ENCODE data around the gene TFCP2L1.
"Not testable (repeated sequence)": the region's sequence is repeated elsewhere in the genome, so short reads cannot be mapped to it uniquely, and the experiment has no call there.

DNA sequence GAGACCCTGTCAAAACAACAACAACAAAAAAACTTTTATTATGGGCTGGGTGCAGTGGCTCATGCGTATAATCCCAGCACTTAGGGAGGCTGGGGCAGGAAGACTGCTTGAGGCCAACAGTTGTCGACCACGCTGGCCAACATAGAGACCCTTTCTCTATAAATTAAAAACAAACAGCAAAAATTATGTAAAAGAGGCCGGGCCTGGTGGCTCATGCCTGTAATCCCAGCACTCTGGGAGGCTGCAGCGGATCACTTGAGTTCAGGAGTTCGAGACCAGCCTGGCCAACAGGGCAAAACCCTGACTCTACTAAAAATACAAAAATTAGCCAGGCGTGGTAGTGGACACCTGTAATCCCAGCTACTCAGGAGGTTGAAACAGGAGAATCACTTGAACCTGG lies 15.6 kb downstream of the TFCP2L1 start:
- TF ChIP-seq, protein P1, sequence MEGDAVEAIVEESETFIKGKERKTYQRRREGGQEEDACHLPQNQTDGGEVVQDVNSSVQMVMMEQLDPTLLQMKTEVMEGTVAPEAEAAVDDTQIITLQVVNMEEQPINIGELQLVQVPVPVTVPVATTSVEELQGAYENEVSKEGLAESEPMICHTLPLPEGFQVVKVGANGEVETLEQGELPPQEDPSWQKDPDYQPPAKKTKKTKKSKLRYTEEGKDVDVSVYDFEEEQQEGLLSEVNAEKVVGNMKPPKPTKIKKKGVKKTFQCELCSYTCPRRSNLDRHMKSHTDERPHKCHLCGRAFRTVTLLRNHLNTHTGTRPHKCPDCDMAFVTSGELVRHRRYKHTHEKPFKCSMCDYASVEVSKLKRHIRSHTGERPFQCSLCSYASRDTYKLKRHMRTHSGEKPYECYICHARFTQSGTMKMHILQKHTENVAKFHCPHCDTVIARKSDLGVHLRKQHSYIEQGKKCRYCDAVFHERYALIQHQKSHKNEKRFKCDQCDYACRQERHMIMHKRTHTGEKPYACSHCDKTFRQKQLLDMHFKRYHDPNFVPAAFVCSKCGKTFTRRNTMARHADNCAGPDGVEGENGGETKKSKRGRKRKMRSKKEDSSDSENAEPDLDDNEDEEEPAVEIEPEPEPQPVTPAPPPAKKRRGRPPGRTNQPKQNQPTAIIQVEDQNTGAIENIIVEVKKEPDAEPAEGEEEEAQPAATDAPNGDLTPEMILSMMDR (conservative IDR thresholded peaks at IDR 0.05; ENCODE audit: low read depth in 2 of 2), result not testable (repeated sequence)
- TF ChIP-seq EZH2 (IDR thresholded peaks at IDR 0.05; ENCODE audit: low read depth, unreplicated experiment); EZH2phosphoT487 (IDR thresholded peaks at IDR 0.05; ENCODE audit: unreplicated experiment); POLR2AphosphoS5 (IDR thresholded peaks at IDR 0.05; ENCODE audit: low read depth); CREB1 (CRISPR knock-in tag; IDR thresholded peaks at IDR 0.05; ENCODE audit: low read depth); JUNB (IDR thresholded peaks at IDR 0.05; ENCODE audit: unreplicated experiment); NANOG (IDR thresholded peaks at IDR 0.05; ENCODE audit: borderline replicate concordance): not testable (repeated sequence)
- TF ChIP-seq, protein P2, sequence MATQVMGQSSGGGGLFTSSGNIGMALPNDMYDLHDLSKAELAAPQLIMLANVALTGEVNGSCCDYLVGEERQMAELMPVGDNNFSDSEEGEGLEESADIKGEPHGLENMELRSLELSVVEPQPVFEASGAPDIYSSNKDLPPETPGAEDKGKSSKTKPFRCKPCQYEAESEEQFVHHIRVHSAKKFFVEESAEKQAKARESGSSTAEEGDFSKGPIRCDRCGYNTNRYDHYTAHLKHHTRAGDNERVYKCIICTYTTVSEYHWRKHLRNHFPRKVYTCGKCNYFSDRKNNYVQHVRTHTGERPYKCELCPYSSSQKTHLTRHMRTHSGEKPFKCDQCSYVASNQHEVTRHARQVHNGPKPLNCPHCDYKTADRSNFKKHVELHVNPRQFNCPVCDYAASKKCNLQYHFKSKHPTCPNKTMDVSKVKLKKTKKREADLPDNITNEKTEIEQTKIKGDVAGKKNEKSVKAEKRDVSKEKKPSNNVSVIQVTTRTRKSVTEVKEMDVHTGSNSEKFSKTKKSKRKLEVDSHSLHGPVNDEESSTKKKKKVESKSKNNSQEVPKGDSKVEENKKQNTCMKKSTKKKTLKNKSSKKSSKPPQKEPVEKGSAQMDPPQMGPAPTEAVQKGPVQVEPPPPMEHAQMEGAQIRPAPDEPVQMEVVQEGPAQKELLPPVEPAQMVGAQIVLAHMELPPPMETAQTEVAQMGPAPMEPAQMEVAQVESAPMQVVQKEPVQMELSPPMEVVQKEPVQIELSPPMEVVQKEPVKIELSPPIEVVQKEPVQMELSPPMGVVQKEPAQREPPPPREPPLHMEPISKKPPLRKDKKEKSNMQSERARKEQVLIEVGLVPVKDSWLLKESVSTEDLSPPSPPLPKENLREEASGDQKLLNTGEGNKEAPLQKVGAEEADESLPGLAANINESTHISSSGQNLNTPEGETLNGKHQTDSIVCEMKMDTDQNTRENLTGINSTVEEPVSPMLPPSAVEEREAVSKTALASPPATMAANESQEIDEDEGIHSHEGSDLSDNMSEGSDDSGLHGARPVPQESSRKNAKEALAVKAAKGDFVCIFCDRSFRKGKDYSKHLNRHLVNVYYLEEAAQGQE (IDR thresholded peaks at IDR 0.05; ENCODE audit: unreplicated experiment), result not testable (repeated sequence)

All from GM23338 (cell line).